HepG2 (cell line): ENCODE measurements around the gene ABCE1. TPM values are rescaled to one million over a fixed set of nuclear protein-coding genes. Genes with fewer than 3 reads are reported as not detected.

Experiments used
- ATAC-seq: fragments of 200-7000 bp; cut with Tn5 transposase; 3 replicates; pipeline ENCODE4 v1.9.1; 2020; ENCODE audit warnings: mild to moderate bottlenecking, moderate library complexity
- BruUV-seq: library from RNA; stranded (reverse); fragments of 400-500 nt; replicated peaks from 2 replicates; lab custom pipeline; 2021; lab: Mats Ljungman, UMichigan
- CTCF ChIA-PET: fragments of 300-600 bp; formaldehyde crosslinking; extraction: SDS; loops from one replicate; lab custom pipeline; 2021; ENCODE audit warnings: low total read pairs, inconsistent platforms, low intra/inter-chr PET ratio; lab: Yijun Ruan, JAX
- POLR2A ChIA-PET: fragments of 350-600 bp; sonication (Branson Sonifier 250); formaldehyde crosslinking; loops from one replicate; lab custom pipeline; 2020; ENCODE audit warnings: antibody characterized with exemption, inconsistent platforms; lab: Yijun Ruan, JAX
- DNase-seq: peaks from one replicate; pipeline ENCODE4 v3.0.0-alpha.2; 2015; ENCODE audit warnings: low spot score
- FAIRE-seq: peaks from 3 replicates; lab custom pipeline; 2011; peaks lifted over from hg19 to GRCh38; lab: Jason Lieb, UNC
- H2AFZ ChIP-seq: one replicate; pipeline ENCODE4 v1.6.1; 2011; ENCODE audit warnings: low read length, inconsistent platforms
- H3K27ac ChIP-seq: fragments of 300-600 bp; 3 replicates; pipeline ENCODE4 v1.8.0; 2011; ENCODE audit warnings: mixed run types, mild to moderate bottlenecking, mixed read lengths, low read length, inconsistent platforms; ENCODE audit not compliant: insufficient read depth; ENCODE audit errors: extremely low read length
- H3K27me3 ChIP-seq, 2 experiments: fragments of 200-600 bp in 1 of 2; 2 replicates in 1 of 2; 3 replicates in 1 of 2; pipeline versions ENCODE4 v1.6.0 to v1.8.0; 2011; ENCODE audit warnings: low read length in 2 of 2, mild to moderate bottlenecking in 2 of 2, moderate library complexity in 2 of 2, inconsistent platforms in 1 of 2; ENCODE audit not compliant: insufficient read depth in 2 of 2, control insufficient read depth in 1 of 2
- H3K36me3 ChIP-seq, 2 experiments: fragments of 200-600 bp in 1 of 2; replicated peaks in 1 of 2; 2 replicates in 1 of 2; 3 replicates in 1 of 2; pipeline versions ENCODE4 v1.5.1 to v1.8.0; 2011; ENCODE audit warnings: low read length in 2 of 2, inconsistent platforms in 1 of 2; ENCODE audit not compliant: insufficient read depth in 2 of 2, control insufficient read depth in 1 of 2
- H3K4me1 ChIP-seq: 2 replicates; pipeline ENCODE4 v1.5.1; 2012; ENCODE audit warnings: low read length, inconsistent platforms; ENCODE audit not compliant: insufficient read depth
- H3K4me2 ChIP-seq: 2 replicates; pipeline ENCODE4 v1.6.0; 2011; ENCODE audit warnings: low read depth, low read length, inconsistent platforms
- H3K4me3 ChIP-seq, 3 experiments: fragments of 200-600 bp in 1 of 3; sonication (generic), shearing (Covaris generic) in 1 of 3; replicated peaks in 1 of 3; 2 replicates each; pipeline ENCODE4 v1.5.1; 2011 to 2016; ENCODE audit warnings: low read length in 3 of 3, inconsistent platforms in 2 of 3, low read depth in 2 of 3, mild to moderate bottlenecking in 2 of 3, control low read depth in 1 of 3, mixed read lengths in 1 of 3; ENCODE audit not compliant: insufficient read depth in 1 of 3
- H3K79me2 ChIP-seq: one replicate; pipeline ENCODE4 v1.6.1; 2011; ENCODE audit warnings: low read length, inconsistent platforms; ENCODE audit not compliant: insufficient read depth
- H3K9ac ChIP-seq: 2 replicates; pipeline ENCODE4 v1.6.0; 2011; ENCODE audit warnings: mild to moderate bottlenecking, low read depth, low read length, inconsistent platforms; ENCODE audit not compliant: insufficient read depth
- H3K9me3 ChIP-seq: 2 replicates; pipeline ENCODE4 v1.5.1; 2012; ENCODE audit warnings: mild to moderate bottlenecking, low read length
- H4K20me1 ChIP-seq: 2 replicates; pipeline ENCODE4 v1.6.0; 2011; ENCODE audit warnings: inconsistent platforms, mild to moderate bottlenecking, low read length, moderate library complexity; ENCODE audit not compliant: insufficient read depth
- ELF4 ChIP-seq: sonication (generic); formaldehyde crosslinking; IDR thresholded peaks from 2 replicates; pipeline ENCODE4 v1.5.0; 2020; ENCODE audit warnings: missing genetic modification reagents, mild to moderate bottlenecking, moderate library complexity, borderline replicate concordance
- GATAD1 ChIP-seq: IDR thresholded peaks from 2 replicates; pipeline ENCODE4 v1.6.1; 2016; ENCODE audit warnings: missing genetic modification reagents, missing compliant biosample characterization
- HNF4G ChIP-seq, 2 experiments: sonication (generic) in 1 of 2; formaldehyde crosslinking in 1 of 2; IDR thresholded peaks; 2 replicates each; pipeline versions ENCODE4 v1.4.0 to v1.6.1; 2011 to 2020; ENCODE audit warnings: borderline replicate concordance in 2 of 2, low read depth in 2 of 2, mild to moderate bottlenecking in 2 of 2, low read length in 1 of 2, missing genetic modification reagents in 1 of 2, moderate library complexity in 1 of 2
- POGK ChIP-seq: sonication (generic); formaldehyde crosslinking; conservative IDR thresholded peaks from 2 replicates; pipeline ENCODE4 v1.8.0; 2022; ENCODE audit warnings: mild to moderate bottlenecking, moderate library complexity, missing genetic modification reagents
- ZC3H4 ChIP-seq: sonication (generic); formaldehyde crosslinking; IDR thresholded peaks from 2 replicates; pipeline ENCODE4 v1.4.0; 2020; ENCODE audit warnings: missing genetic modification reagents, borderline replicate concordance
- ZNF142 ChIP-seq: sonication (generic); formaldehyde crosslinking; IDR thresholded peaks from 2 replicates; pipeline ENCODE4 v1.4.0; 2020; ENCODE audit warnings: missing genetic modification reagents
- ZNF441 ChIP-seq: sonication (generic); formaldehyde crosslinking; IDR thresholded peaks from 2 replicates; pipeline ENCODE4 v1.7.0; 2021; ENCODE audit warnings: missing genetic modification reagents, borderline replicate concordance
- WGBS: methylation state at CpG from one replicate; pipeline ENCODE4 v1.1.6; 2017; ENCODE audit warnings: low lambda C conversion rate; 5-methylcytosine and 5-hydroxymethylcytosine counted together
- in situ Hi-C: cut with HindIII; loops from 2 replicates; pipeline ENCODE4 v1.10.0; 2017; ENCODE audit warnings: low pct_unique_long_range_greater_than_20kb; ENCODE audit not compliant: extremely low pct_ligation_motif_present
- intact Hi-C: fragments of 100-400 bp; cut with micrococcal nuclease; formaldehyde crosslinking; loops from one replicate; pipeline ENCODE4 v1.10.0; 2022; ENCODE audit not compliant: unreplicated experiment
- polyA plus RNA-seq, 8 experiments: library from polyadenylated mRNA; depleted of rRNA in 3 of 8; stranded (reverse) in 7 of 8; unstranded in 1 of 8; fragments of >200 nt; fragmentation: Illumina TruSeq in 4 of 8; extraction: Trizol in 4 of 8; gene quantifications; 2 replicates each; pipeline versions ENCODE4 v1.2.1 to v1.2.3, GENCODE V29; 2011 to 2016; ENCODE audit warnings: low read depth in 4 of 8, missing spikeins in 1 of 8, mixed read lengths in 1 of 8; ENCODE audit not compliant: insufficient read depth in 1 of 8
- total RNA-seq, 5 experiments: library from RNA; depleted of rRNA; stranded (reverse); fragments of >200 nt; fragmentation: Illumina TruSeq; extraction: Trizol; gene quantifications; 2 replicates each; pipeline ENCODE4 v1.2.3, GENCODE V29; 2016; ENCODE audit warnings: low read depth in 1 of 5
- TF ChIP-seq, protein P1 (sequence below): fragments of 450-650 bp; IDR thresholded peaks from 2 replicates; pipeline ENCODE4 v1.6.1; 2017

ABCE1 gene
- total and polyA plus RNA-seq, 2 of the 13 experiments (the other 11 are each of a cell fraction or from before 2014, with no cell fraction given): 50.8 to 139 TPM

DNA sequence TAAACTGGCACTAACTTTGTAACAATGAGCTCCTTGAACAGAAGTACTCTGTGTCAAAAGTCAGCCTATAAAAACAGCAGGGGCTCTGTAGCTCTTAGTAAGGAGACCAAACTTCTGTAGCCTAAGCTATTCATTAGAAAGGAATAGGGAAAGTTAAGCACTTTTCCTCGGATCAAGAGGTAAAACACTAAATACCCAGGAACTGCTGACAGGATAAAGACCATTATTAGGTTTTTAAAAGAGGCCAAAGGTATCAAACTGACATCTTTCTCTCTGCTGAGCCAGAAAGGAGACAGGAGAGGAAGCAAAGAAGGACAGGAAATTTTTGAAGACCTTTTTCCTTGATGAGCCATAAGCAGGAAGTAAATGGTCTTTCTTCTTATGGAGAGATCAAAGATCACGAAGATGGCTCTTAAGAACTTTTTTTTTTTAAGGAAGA is 32.0 kb upstream of the ABCE1 start:
- H4K20me1 ChIP-seq: no peaks in the 10 kb centered on the region; the same call in 1 of the 2 replicates
- H3K27me3 ChIP-seq: no peaks in the 10 kb centered on the region
- 85% methylated on average over 2 of the region's 2 CpGs for WGBS
- H3K4me1 ChIP-seq: peaks cover 9% of the 10 kb centered on the region; the same call in 1 of the 2 replicates
- H3K9me3 ChIP-seq: no peaks in the 10 kb centered on the region
- no peak for ATAC-seq
- peaks cover 0 to 8% of the 10 kb centered on the region in 2 experiments; a peak in 2 of 5 replicates for H3K36me3 ChIP-seq
- intact Hi-C loops: no loop called here
- FAIRE-seq: no peak
- no peak for DNase-seq
- CTCF ChIA-PET: no interaction called here
- no peak overlapping the region for H2AFZ ChIP-seq
- H3K27ac ChIP-seq: no peak overlapping the region
- H3K79me2 ChIP-seq: no peaks in the 10 kb centered on the region
- in situ Hi-C loops: loop anchor here (10.0 kb wide), 1 partner anchor 891 kb away; no protein-coding TSS in a partner anchor
- no TSS peak for BruUV-seq
- H3K9ac ChIP-seq: no peak overlapping the region
- TF ChIP-seq POGK (CRISPR knock-in tag) (no peak), ZC3H4 (CRISPR knock-in tag) (no peak), HNF4G (IDR thresholded peaks at IDR 0.05; ENCODE audit: borderline replicate concordance, low read depth, low read length) (no peak), HNF4G (CRISPR knock-in tag; IDR thresholded peaks at IDR 0.05; ENCODE audit: borderline replicate concordance, low read depth) (no peak), ZNF441 (CRISPR knock-in tag) (no peak)
- POLR2A ChIA-PET: no interaction called here
- H3K4me3 ChIP-seq: no peak overlapping the region
- H3K4me2 ChIP-seq: no peak overlapping the region

DNA sequence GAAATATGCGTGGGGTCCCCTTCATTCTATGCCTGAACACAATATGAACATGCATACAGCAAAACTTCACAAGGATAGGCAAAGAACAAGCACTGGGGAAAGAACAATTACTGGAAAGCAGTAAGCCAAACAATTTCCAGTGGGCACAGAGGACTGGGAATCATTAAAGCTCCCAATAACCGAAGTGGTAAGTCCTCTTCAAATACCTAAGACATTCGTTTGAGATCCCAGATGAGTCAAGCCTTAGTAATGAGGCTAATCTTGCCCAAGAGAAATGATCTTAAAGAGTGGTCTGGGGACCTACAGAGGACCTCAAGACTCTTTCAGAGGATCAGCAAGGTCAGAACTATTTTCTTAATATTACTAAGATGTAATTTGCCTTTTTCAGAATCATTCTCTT is 28.8 kb upstream of the ABCE1 start:
- DNase-seq (no peak), FAIRE-seq (no peak), ATAC-seq (no peak)
- ChIA-PET POLR2A (no interaction called here), CTCF (no interaction called here)
- Histone ChIP-seq H3K4me1 (peaks cover 9% of the 10 kb centered on the region; the same call in 1 of the 2 replicates), H3K79me2 (no peaks in the 10 kb centered on the region), H3K27ac (no peak overlapping the region), H3K4me2 (no peak overlapping the region), H3K9me3 (no peaks in the 10 kb centered on the region), H2AFZ (no peak overlapping the region), H4K20me1 (no peaks in the 10 kb centered on the region; the same call in 1 of the 2 replicates), H3K27me3 (no peaks in the 10 kb centered on the region), H3K9ac (no peak overlapping the region), H3K36me3 (peaks cover 0 to 8% of the 10 kb centered on the region in 2 experiments; a peak in 1 of 5 replicates), H3K4me3 (no peak overlapping the region)
- 96% methylated on average over 3 of the region's 3 CpGs for WGBS
- in situ Hi-C loops (loop anchor here (10.0 kb wide), 1 partner anchor 895 kb away; no protein-coding TSS in a partner anchor), intact Hi-C loops (no loop called here)
- BruUV-seq: no TSS peak
- no peak for TF ChIP-seq GATAD1
- no peak for TF ChIP-seq ELF4 (CRISPR knock-in tag)
- TF ChIP-seq, protein P1, sequence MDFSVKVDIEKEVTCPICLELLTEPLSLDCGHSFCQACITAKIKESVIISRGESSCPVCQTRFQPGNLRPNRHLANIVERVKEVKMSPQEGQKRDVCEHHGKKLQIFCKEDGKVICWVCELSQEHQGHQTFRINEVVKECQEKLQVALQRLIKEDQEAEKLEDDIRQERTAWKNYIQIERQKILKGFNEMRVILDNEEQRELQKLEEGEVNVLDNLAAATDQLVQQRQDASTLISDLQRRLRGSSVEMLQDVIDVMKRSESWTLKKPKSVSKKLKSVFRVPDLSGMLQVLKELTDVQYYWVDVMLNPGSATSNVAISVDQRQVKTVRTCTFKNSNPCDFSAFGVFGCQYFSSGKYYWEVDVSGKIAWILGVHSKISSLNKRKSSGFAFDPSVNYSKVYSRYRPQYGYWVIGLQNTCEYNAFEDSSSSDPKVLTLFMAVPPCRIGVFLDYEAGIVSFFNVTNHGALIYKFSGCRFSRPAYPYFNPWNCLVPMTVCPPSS: no peak
- TF ChIP-seq ZNF142 (CRISPR knock-in tag): no peak
